ENCODE data around the gene C11orf86.

- TF ChIP-seq CTCF (IDR thresholded peaks at IDR 0.05; ENCODE audit: low read depth, low read length) (no peak), EZH2phosphoT487 (IDR thresholded peaks at IDR 0.05; ENCODE audit: low read depth) (no peak)
Observed at GRCh38 chr11:67002921-67003411, 27.9 kb downstream of the C11orf86 start.

Data from OCI-LY3 (cell line).